ENCODE data around the gene OSBP2.

The OSBP2 gene

GRCh38 chr22:30856741-30857502 lies 162.2 kb downstream of the OSBP2 start:
- TF ChIP-seq CTCF (IDR thresholded peaks at IDR 0.05; ENCODE audit: borderline replicate concordance, insufficient read depth, low read depth, low read length) = no peak
- no peak overlapping the region for H3K4me3 ChIP-seq (ENCODE audit: low read depth, low read length)

- TF ChIP-seq CTCF (IDR thresholded peaks at IDR 0.05; ENCODE audit: borderline replicate concordance, insufficient read depth, low read depth, low read length) = no peak
- no peak overlapping the region for H3K4me3 ChIP-seq (ENCODE audit: low read depth, low read length)
Observed at GRCh38 chr22:30857791-30858190, 163.1 kb downstream of the OSBP2 start.

- no peak overlapping the region for H3K4me3 ChIP-seq (ENCODE audit: low read depth, low read length)
- no peak for TF ChIP-seq CTCF (IDR thresholded peaks at IDR 0.05; ENCODE audit: borderline replicate concordance, insufficient read depth, low read depth, low read length)
Observed at GRCh38 chr22:30858976-30859713, 164.5 kb downstream of the OSBP2 start.

- no peak for TF ChIP-seq CTCF (IDR thresholded peaks at IDR 0.05; ENCODE audit: borderline replicate concordance, insufficient read depth, low read depth, low read length)
- no peak overlapping the region for H3K4me3 ChIP-seq (ENCODE audit: low read depth, low read length)
Observed at GRCh38 chr22:30859714-30860095, 165.0 kb downstream of the OSBP2 start.

GRCh38 chr22:30860176-30861105 lies 165.8 kb downstream of the OSBP2 start:
- no peak overlapping the region for H3K4me3 ChIP-seq (ENCODE audit: low read depth, low read length)
- TF ChIP-seq CTCF (IDR thresholded peaks at IDR 0.05; ENCODE audit: borderline replicate concordance, insufficient read depth, low read depth, low read length) = no peak

GRCh38 chr22:30861131-30861530 lies 166.5 kb downstream of the OSBP2 start:
- H3K4me3 ChIP-seq (ENCODE audit: low read depth, low read length) = no peak overlapping the region
- no peak for TF ChIP-seq CTCF (IDR thresholded peaks at IDR 0.05; ENCODE audit: borderline replicate concordance, insufficient read depth, low read depth, low read length)
